NCI-H748 (cell line): ENCODE results near the gene ERBB2.
"Not testable (repeated sequence)": the region's sequence is repeated elsewhere in the genome, so short reads cannot be mapped to it uniquely, and the experiment has no call there.

Experiments
- DNase-seq: peaks from one replicate; lab custom pipeline; 2025; ENCODE audit not compliant: unreplicated experiment; lab: John Stamatoyannopoulos, UW

ERBB2 gene

GRCh38 chr17:39757931-39758873, 58.3 kb downstream of the ERBB2 start:
- DNase-seq: no peak

- no peak for DNase-seq
Measured at GRCh38 chr17:39759204-39759603, 59.3 kb downstream of the ERBB2 start.

- DNase-seq: no peak
Measured at GRCh38 chr17:39761861-39762496, 62.1 kb downstream of the ERBB2 start.

GRCh38 chr17:39763051-39763820, 63.4 kb downstream of the ERBB2 start:
- DNase-seq: no peak

GRCh38 chr17:39764171-39764570, 64.3 kb downstream of the ERBB2 start:
- DNase-seq: not testable (repeated sequence)

GRCh38 chr17:39765175-39765574, 65.3 kb downstream of the ERBB2 start:
- no peak for DNase-seq

- no peak for DNase-seq
Measured at GRCh38 chr17:39765766-39766165, 65.9 kb downstream of the ERBB2 start.

- no peak for DNase-seq
Measured at GRCh38 chr17:39767147-39767546, 67.3 kb downstream of the ERBB2 start.

GRCh38 chr17:39769974-39770587, 70.2 kb downstream of the ERBB2 start:
- DNase-seq: peak; percentile 73

- no peak for DNase-seq
Measured at GRCh38 chr17:39772415-39772814, 72.6 kb downstream of the ERBB2 start.

GRCh38 chr17:39772987-39773934, 73.4 kb downstream of the ERBB2 start:
- no peak for DNase-seq

- no peak for DNase-seq
Measured at GRCh38 chr17:39774047-39774446, 74.2 kb downstream of the ERBB2 start.

- DNase-seq: no peak
Measured at GRCh38 chr17:39775031-39775430, 75.2 kb downstream of the ERBB2 start.

GRCh38 chr17:39776252-39776651, 76.4 kb downstream of the ERBB2 start:
- no peak for DNase-seq

GRCh38 chr17:39777534-39778365, 77.9 kb downstream of the ERBB2 start:
- no peak for DNase-seq
